ENCODE results near the gene FERMT1. TPM values are rescaled to one million over a fixed set of nuclear protein-coding genes. Genes with fewer than 3 reads are reported as not detected.
"Not testable (repeated sequence)": the region's sequence is repeated elsewhere in the genome, so short reads cannot be mapped to it uniquely, and the experiment has no call there.

Gene FERMT1
- total RNA-seq, 2 experiments from 2014 or later: 0.06 to 0.47 TPM

GRCh38 chr20:6036213-6036612 lies 86.6 kb downstream of the FERMT1 start:
- H3K27ac Mint-ChIP-seq: no peak overlapping the region

GRCh38 chr20:6034134-6034969 lies 88.5 kb downstream of the FERMT1 start:
- H3K9me3 Mint-ChIP-seq (ENCODE audit: low read depth): no peaks in the 10 kb centered on the region
- DNase-seq (no peak), ATAC-seq (no peak)
- H3K4me1 Mint-ChIP-seq: peaks cover 13% of the 10 kb centered on the region
- CTCF ChIA-PET: no interaction called here
- peaks cover 35% of the 10 kb centered on the region for H3K36me3 Mint-ChIP-seq
- H3K4me3 Mint-ChIP-seq: no peak overlapping the region
- peak overlapping the region; percentile 41 for H3K27ac Mint-ChIP-seq
- no peaks in the 10 kb centered on the region for H3K27me3 Mint-ChIP-seq

More at GRCh38 chr20:6036213-6036612, 86.6 kb downstream of the FERMT1 start:
- DNase-seq (no peak), ATAC-seq (no peak)
- H3K36me3 Mint-ChIP-seq: peaks cover 48% of the 10 kb centered on the region
- no peaks in the 10 kb centered on the region for H3K9me3 Mint-ChIP-seq (ENCODE audit: low read depth)
- H3K27me3 Mint-ChIP-seq: no peaks in the 10 kb centered on the region
- H3K4me1 Mint-ChIP-seq: peaks cover 10% of the 10 kb centered on the region
- H3K4me3 Mint-ChIP-seq: no peak overlapping the region
- CTCF ChIA-PET: interaction anchor here (1.3 kb wide), 1 partner anchor 508 kb away, joined by 3 read pairs; no protein-coding TSS in a partner anchor

GRCh38 chr20:6032907-6033306 lies 89.9 kb downstream of the FERMT1 start:
- H3K27ac Mint-ChIP-seq; H3K4me3 Mint-ChIP-seq; ATAC-seq; CTCF ChIA-PET; H3K27me3 Mint-ChIP-seq; DNase-seq; H3K9me3 Mint-ChIP-seq (ENCODE audit: low read depth): not testable (repeated sequence)
- H3K36me3 Mint-ChIP-seq: peaks cover 32% of the 10 kb centered on the region
- H3K4me1 Mint-ChIP-seq: peaks cover 15% of the 10 kb centered on the region

- Mint-ChIP-seq H3K27me3 (no peaks in the 10 kb centered on the region), H3K36me3 (peaks cover 29% of the 10 kb centered on the region), H3K4me1 (peaks cover 28% of the 10 kb centered on the region), H3K4me3 (no peak overlapping the region), H3K27ac (no peak overlapping the region), H3K9me3 (ENCODE audit: low read depth) (no peaks in the 10 kb centered on the region)
- CTCF ChIA-PET: no interaction called here
- ATAC-seq (no peak), DNase-seq (no peak)
Measured at GRCh38 chr20:6030453-6031080, 92.3 kb downstream of the FERMT1 start.

GRCh38 chr20:6029538-6029937 lies 93.3 kb downstream of the FERMT1 start:
- CTCF ChIA-PET: no interaction called here
- Mint-ChIP-seq H3K4me3 (no peak overlapping the region), H3K4me1 (peaks cover 29% of the 10 kb centered on the region), H3K27me3 (no peaks in the 10 kb centered on the region), H3K27ac (no peak overlapping the region), H3K36me3 (peaks cover 34% of the 10 kb centered on the region), H3K9me3 (ENCODE audit: low read depth) (no peaks in the 10 kb centered on the region)
- ATAC-seq: no peak
- DNase-seq: no peak

GRCh38 chr20:6028818-6029217 lies 94.0 kb downstream of the FERMT1 start:
- Mint-ChIP-seq H3K27me3 (no peaks in the 10 kb centered on the region), H3K9me3 (ENCODE audit: low read depth) (peaks cover 3% of the 10 kb centered on the region), H3K4me3 (no peak overlapping the region), H3K27ac (no peak overlapping the region), H3K36me3 (peaks cover 36% of the 10 kb centered on the region), H3K4me1 (peaks cover 23% of the 10 kb centered on the region)
- ATAC-seq: no peak
- no peak for DNase-seq
- CTCF ChIA-PET: no interaction called here

- H3K4me1 Mint-ChIP-seq: peaks cover 23% of the 10 kb centered on the region
- peak; percentile 61 for ATAC-seq
Measured at GRCh38 chr20:6026051-6026450, 96.8 kb downstream of the FERMT1 start.

More at GRCh38 chr20:6026051-6026450, 96.8 kb downstream of the FERMT1 start:
- Mint-ChIP-seq H3K27me3 (no peaks in the 10 kb centered on the region), H3K9me3 (ENCODE audit: low read depth) (peaks cover 3% of the 10 kb centered on the region), H3K36me3 (peaks cover 41% of the 10 kb centered on the region), H3K4me3 (no peak overlapping the region), H3K27ac (peak overlapping the region; percentile 49)
- DNase-seq: peak; percentile 56
- CTCF ChIA-PET: no interaction called here

Other genes starting within 250 kb of the FERMT1 start
- gene CHGB, start 211.5 kb downstream of the FERMT1 start, total RNA-seq: not detected
- gene TRMT6, start 172.5 kb downstream of the FERMT1 start, total RNA-seq: 10 to 100 TPM; 12.5 to 18.9 TPM
- 10 to 100 TPM; 31.4 to 37.5 TPM for gene MCM8, start 172.4 kb downstream of the FERMT1 start, total RNA-seq
- gene CRLS1, start 116.9 kb downstream of the FERMT1 start, total RNA-seq: 10 to 100 TPM; 24.8 to 32.6 TPM
- gene LRRN4, start 69.0 kb downstream of the FERMT1 start, total RNA-seq: not detected